Stimulated activated CD4-positive, alpha-beta T cell treated with anti-CD3 and anti-CD28 coated beads, Interleukin-15, amount 100 ng/mL, for 24 hours (primary cell): ENCODE results near the gene ADSS2.

Experiments
- DNase-seq: peaks from one replicate; pipeline ENCODE4 v3.0.0-alpha.2; 2020

ADSS2 gene

DNA sequence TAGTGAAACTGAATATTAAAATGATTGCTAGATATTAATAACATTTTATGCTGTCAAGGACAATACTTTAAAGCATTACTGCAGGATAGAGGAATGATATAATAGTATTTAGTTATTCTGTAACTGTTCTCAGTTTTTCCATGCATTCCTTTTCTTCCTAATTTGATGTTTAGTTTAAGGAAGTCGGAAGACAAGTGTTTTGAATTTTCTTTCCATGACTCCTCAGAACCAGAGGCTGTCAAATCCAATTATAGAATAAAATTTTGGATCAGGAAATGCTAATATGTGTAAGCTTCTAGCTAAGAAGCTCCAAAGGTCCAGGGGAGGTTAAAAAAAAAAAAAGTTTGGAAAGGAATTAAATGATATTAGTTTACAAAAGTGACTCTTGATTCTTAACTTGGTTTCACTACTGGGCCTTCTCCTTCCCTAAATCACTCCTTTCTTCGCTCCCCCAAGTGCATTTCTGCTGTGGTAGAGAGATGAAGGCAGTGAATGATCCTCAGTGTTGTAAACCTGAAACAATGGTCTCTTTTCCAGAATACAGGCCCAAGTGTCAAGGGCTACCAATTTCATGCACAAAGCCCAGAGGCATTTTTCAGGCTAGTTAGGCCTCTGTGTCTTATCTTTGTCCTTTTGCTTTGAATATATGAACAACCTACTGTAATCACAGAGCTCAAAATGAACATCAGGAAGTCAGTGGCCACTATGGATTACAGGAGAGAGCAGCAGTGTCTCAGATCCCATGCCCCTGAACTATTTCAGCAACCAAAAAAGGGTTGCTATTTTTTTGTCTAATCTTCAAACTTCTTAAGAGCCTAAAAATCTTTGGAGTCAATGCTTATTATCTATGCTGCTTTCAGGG, 6.2 kb downstream of the ADSS2 start:
- no peak for DNase-seq

GRCh38 chr1:244444854-244445253, 6.9 kb downstream of the ADSS2 start:
- DNase-seq: no peak

- DNase-seq: no peak
These were observed 8.9 kb downstream of the ADSS2 start for GRCh38 chr1:244442850-244443249.

DNA sequence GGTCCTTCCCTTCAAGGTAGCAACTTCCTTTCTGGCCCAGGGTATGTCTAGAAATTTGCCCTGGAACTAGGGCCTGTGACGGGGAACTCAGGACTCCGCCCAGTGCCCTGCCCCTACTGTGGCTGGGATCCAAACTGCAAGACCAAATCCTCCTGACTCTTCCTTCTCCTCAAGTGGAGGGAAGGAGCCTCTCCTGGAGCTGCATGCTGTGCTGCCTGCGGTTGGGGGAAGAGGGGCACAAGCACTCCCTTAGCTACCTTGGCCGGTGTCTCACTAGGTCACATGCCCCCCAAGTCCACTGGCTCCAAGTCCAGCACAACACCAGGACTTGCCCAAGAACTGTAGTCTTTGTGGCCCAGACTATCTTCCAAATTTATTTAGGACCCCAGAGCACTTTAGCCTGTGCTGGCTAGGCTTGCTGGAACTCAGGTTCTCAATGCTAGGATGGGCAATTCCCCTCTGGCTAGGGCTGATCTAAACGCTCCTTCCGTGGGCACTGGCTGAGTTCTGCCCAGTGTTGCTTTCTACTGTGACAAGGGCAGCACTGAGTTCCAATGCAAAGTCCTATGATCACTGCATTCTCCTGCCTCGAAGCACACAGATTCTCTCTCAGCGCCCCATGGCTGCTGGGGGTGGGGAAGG, 12.2 kb downstream of the ADSS2 start:
- no peak for DNase-seq

- DNase-seq: no peak
These were observed 14.6 kb downstream of the ADSS2 start for GRCh38 chr1:244437086-244437468.

GRCh38 chr1:244436336-244437085, 15.2 kb downstream of the ADSS2 start:
- no peak for DNase-seq

- peak; percentile 48 for DNase-seq
These were observed 16.0 kb downstream of the ADSS2 start for GRCh38 chr1:244435562-244436205.

DNA sequence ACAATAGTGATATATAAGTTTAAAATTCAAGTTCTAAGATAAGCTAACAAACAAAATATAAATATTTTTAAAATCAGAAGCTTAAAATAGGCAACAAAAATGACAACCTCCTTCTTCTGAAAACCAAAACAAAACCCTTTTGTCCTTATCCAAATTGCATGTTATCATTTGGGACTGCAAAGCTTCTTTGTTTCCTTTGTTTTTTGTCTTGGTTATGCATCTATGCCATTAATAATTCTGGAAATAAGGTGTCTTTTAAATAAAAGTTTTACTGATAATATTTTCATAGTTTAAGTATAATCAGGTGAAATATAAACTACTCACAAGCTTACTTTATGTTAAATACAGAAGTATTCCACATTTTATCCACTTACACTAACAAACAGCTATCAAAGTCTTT, 20.5 kb downstream of the ADSS2 start:
- DNase-seq: no peak

GRCh38 chr1:244429818-244430217, 21.9 kb downstream of the ADSS2 start:
- DNase-seq: no peak

- no peak for DNase-seq
These were observed 24.1 kb downstream of the ADSS2 start for GRCh38 chr1:244427647-244428046.

DNA sequence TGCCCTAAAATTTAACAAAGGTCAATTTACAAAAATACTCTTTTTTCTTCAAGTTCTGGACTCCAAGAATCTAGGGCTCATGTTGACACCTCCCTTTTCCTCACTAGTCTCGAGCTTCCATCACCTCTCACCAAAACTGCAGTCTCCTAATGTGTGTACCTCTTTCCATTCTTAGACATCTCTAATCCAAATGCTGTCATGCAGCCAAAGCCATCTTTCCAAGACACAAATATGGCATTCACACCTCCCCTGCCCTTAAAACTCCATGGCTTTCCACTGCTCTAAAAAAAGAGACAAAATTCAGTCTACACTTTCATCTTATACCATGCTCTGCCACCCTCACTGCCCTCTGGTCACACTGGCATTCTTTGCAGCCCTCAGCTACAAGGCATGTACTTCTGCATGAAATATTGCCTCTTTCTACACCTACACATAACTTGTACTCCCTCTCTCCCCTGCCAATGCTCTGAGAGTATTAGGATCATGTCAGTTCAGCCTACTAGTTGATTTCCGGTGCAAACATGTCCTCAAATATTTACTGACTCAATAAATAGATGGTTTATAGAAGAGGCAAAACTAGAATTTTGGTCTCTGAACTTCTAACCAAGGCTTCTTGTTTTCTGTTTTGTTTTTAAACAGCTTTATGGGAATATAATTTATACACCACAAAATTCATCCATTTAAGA, 26.9 kb downstream of the ADSS2 start:
- no peak for DNase-seq

GRCh38 chr1:244422174-244422573, 29.5 kb downstream of the ADSS2 start:
- no peak for DNase-seq

DNA sequence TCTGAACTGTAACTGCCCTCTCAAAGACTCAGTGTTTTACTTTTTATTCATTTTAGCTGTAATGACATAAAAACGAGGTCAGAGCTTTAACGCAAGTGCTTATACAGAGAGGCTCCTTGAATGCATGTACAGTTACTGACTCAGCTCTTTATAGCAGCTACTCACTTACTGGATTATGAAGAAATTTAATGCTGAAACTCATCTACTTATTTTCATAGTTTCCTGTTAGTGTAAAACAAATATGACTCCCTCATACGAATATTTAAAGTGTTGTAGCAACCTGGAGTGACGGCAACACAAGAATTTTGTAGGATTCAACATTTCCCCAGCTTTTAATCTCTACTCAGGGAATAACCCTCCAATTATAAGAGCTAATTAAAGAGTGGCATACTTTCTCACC, 32.7 kb downstream of the ADSS2 start:
- no peak for DNase-seq

- DNase-seq: no peak
These were observed 37.2 kb downstream of the ADSS2 start for GRCh38 chr1:244414543-244414942.

- DNase-seq: no peak
These were observed 38.0 kb downstream of the ADSS2 start for GRCh38 chr1:244413736-244414135.

DNA sequence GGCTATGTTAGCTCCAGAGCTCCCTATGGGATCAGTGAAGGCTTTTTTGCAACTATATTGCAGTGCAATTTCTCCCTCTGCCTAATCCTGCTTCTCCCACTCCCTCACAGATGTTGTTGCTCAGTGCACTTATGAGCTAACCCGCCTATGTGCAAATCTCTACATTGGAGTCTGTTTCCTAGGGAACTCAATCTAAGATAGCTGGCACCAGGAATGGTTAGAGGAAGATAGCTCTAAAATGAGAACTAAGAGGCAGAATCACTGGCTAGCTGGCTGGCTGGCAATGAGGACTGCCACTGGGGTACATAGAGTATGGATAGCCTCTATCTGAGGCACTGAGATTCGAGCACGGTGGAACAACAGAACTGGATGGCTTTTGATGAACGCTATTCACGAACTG, 39.5 kb downstream of the ADSS2 start:
- DNase-seq: no peak

DNA sequence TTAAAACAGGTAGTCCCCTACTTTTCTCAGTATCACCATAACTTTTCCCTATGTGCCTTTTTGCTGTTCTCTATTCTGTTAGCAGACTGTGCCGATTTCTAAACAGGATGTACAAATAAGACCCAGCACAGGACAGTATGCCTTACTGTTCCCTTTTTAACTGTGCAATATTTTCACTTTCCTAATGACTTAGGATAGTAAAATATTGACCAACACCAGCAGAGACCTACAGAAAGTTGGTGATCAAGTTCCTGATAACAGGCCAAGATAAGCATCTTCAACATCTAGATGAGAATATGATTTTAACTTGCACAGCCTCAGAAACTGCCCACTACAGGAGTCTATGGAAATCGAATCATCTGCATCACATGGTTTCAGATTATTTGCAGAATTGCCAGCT, 42.0 kb downstream of the ADSS2 start:
- DNase-seq: no peak

- no peak for DNase-seq
These were observed 45.4 kb downstream of the ADSS2 start for GRCh38 chr1:244406337-244406736.

DNA sequence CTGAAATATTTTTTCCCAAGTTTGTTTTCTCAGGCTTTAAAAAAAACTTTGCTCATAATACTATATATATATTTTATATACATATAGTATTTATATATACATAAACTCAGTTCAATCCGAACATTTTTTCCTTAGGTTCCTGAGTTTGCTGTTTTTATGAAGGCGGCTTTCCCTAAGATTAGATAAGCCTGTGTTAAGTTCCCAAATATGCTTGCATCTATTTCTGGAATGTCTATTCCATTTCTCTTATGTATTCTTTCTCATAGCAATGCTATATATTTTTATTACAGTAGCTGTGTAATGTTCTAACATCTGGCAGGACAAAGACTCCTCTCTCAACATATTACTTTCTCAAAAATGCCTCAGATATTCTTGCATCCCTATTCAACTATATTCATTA, 45.9 kb downstream of the ADSS2 start:
- DNase-seq: no peak

DNA sequence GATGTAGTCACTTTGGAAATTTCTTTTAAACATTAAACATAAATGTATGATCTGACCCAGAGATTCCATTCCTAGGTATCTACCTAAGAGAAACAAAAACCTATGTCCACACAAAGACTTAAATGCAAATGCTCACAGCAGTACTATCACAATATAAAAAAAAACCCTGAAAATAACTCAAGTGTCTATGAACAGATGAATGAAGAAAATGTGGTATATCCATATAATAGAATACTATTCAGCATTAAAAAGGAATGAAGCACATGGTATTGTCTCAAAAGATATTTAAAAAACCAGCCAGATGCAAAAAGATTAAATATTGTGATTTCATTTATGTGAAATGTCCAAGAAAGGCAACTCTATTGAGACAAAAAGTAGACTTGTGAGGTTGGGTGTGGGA, 48.3 kb downstream of the ADSS2 start:
- no peak for DNase-seq

- no peak for DNase-seq
These were observed 50.7 kb downstream of the ADSS2 start for GRCh38 chr1:244400974-244401373.

GRCh38 chr1:244397131-244397530, 54.6 kb downstream of the ADSS2 start:
- DNase-seq: no peak

GRCh38 chr1:244395965-244396364, 55.7 kb downstream of the ADSS2 start:
- DNase-seq: no peak
